OCI-LY7 (cell line): Measurements from ENCODE around the gene MYOM3. TPM values are rescaled to one million over a fixed set of nuclear protein-coding genes. Genes with fewer than 3 reads are reported as not detected.

Experiments used
- BruUV-seq: library from RNA; stranded (reverse); fragments of 400-500 nt; replicated peaks from 2 replicates; lab custom pipeline; 2021; lab: Mats Ljungman, UMichigan
- CTCF ChIA-PET: fragments of 300-600 bp; sonication (Branson Sonifier 250); formaldehyde crosslinking; loops from one replicate; lab custom pipeline; 2022; ENCODE audit warnings: antibody characterized with exemption; ENCODE audit not compliant: unreplicated experiment; lab: Charles Lee
- POLR2A ChIA-PET: fragments of 300-600 bp; sonication (Branson Sonifier 250); formaldehyde crosslinking; loops from one replicate; lab custom pipeline; 2022; ENCODE audit warnings: antibody characterized with exemption; lab: Charles Lee
- DNase-seq: peaks from one replicate; pipeline ENCODE4 v3.0.0-alpha.2; 2015; ENCODE audit warnings: low spot score
- H2AFZ ChIP-seq: fragments of 200-600 bp; sonication (generic), shearing (Covaris generic); 2 replicates; pipeline ENCODE4 v1.6.1; 2014; ENCODE audit warnings: mild to moderate bottlenecking, antibody characterized with exemption, low read length, moderate library complexity
- H3K27ac ChIP-seq: fragments of 200-600 bp; sonication (generic); 2 replicates; pipeline ENCODE4 v1.5.1; 2014; ENCODE audit warnings: mixed run types, low read depth, mild to moderate bottlenecking, moderate library complexity, low read length, inconsistent platforms; ENCODE audit not compliant: poor library complexity, severe bottlenecking
- H3K36me3 ChIP-seq: fragments of 200-600 bp; sonication (generic); 2 replicates; pipeline ENCODE4 v1.6.1; 2014; ENCODE audit warnings: mild to moderate bottlenecking, antibody characterized with exemption, low read length, moderate library complexity, mixed read lengths; ENCODE audit not compliant: insufficient read depth
- H3K4me1 ChIP-seq: fragments of 200-600 bp; sonication (generic); 2 replicates; pipeline ENCODE4 v1.5.1; 2014; ENCODE audit warnings: mild to moderate bottlenecking, low read length; ENCODE audit not compliant: insufficient read depth, poor library complexity, severe bottlenecking
- H3K4me2 ChIP-seq: fragments of 200-600 bp; sonication (generic); 2 replicates; pipeline ENCODE4 v1.6.1; 2014; ENCODE audit warnings: mild to moderate bottlenecking, low read length
- H3K4me3 ChIP-seq: fragments of 200-600 bp; sonication (generic); 2 replicates; pipeline ENCODE4 v1.5.1; 2014; ENCODE audit warnings: mild to moderate bottlenecking, low read depth, low read length; ENCODE audit not compliant: poor library complexity, severe bottlenecking
- H3K79me2 ChIP-seq: fragments of 200-600 bp; sonication (generic); 2 replicates; pipeline ENCODE4 v1.6.1; 2016; ENCODE audit warnings: low read depth, mild to moderate bottlenecking, low read length, moderate library complexity, mixed read lengths; ENCODE audit not compliant: insufficient read depth
- H3K9me2 ChIP-seq: fragments of 200-600 bp; sonication (generic); 2 replicates; pipeline ENCODE4 v1.6.1; 2016; ENCODE audit warnings: mild to moderate bottlenecking, low read length, mixed read lengths; ENCODE audit not compliant: insufficient read depth
- H3K9me3 ChIP-seq: fragments of 200-600 bp; sonication (generic); 2 replicates; pipeline ENCODE4 v1.6.1; 2014; ENCODE audit warnings: mild to moderate bottlenecking, mixed run types, low read length, mixed read lengths
- H4K20me1 ChIP-seq: fragments of 200-600 bp; sonication (generic); 2 replicates; pipeline ENCODE4 v1.6.1; 2014; ENCODE audit warnings: mild to moderate bottlenecking, antibody characterized with exemption, low read length, moderate library complexity, mixed read lengths; ENCODE audit not compliant: insufficient read depth
- EZH2phosphoT487 ChIP-seq: fragments of 200-600 bp; sonication (generic); IDR thresholded peaks from 2 replicates; pipeline ENCODE4 v1.6.1; 2018; ENCODE audit warnings: low read depth, borderline replicate concordance, mild to moderate bottlenecking, mixed run types, antibody characterized with exemption, low read length, moderate library complexity, mixed read lengths
- intact Hi-C: fragments of 100-400 bp; cut with micrococcal nuclease; formaldehyde crosslinking; loops from one replicate; pipeline ENCODE4 v1.10.0; 2022; ENCODE audit not compliant: unreplicated experiment
- total RNA-seq, 2 experiments: library from RNA; depleted of rRNA in 1 of 2; stranded (reverse); fragments of >200 nt in 1 of 2; shearing (Covaris generic) in 1 of 2; gene quantifications; 2 replicates each; pipeline ENCODE4 v1.2.3, GENCODE V29; 2014 to 2022
- TF ChIP-seq, protein P1 (sequence below): fragments of 200-600 bp; sonication (generic); conservative IDR thresholded peaks from 2 replicates; pipeline ENCODE4 v1.5.1; 2014; ENCODE audit warnings: mild to moderate bottlenecking, antibody characterized with exemption, low read length, moderate library complexity, mixed read lengths

MYOM3 gene
- total RNA-seq, 2 experiments from 2014 or later, result not detected

- BruUV-seq, result no TSS peak
- ChIA-PET POLR2A (no interaction called here), CTCF (no interaction called here)
- TF ChIP-seq EZH2phosphoT487, result no peak
- TF ChIP-seq, protein P1, sequence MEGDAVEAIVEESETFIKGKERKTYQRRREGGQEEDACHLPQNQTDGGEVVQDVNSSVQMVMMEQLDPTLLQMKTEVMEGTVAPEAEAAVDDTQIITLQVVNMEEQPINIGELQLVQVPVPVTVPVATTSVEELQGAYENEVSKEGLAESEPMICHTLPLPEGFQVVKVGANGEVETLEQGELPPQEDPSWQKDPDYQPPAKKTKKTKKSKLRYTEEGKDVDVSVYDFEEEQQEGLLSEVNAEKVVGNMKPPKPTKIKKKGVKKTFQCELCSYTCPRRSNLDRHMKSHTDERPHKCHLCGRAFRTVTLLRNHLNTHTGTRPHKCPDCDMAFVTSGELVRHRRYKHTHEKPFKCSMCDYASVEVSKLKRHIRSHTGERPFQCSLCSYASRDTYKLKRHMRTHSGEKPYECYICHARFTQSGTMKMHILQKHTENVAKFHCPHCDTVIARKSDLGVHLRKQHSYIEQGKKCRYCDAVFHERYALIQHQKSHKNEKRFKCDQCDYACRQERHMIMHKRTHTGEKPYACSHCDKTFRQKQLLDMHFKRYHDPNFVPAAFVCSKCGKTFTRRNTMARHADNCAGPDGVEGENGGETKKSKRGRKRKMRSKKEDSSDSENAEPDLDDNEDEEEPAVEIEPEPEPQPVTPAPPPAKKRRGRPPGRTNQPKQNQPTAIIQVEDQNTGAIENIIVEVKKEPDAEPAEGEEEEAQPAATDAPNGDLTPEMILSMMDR, result no peak
- no peak overlapping the region for H3K4me3 ChIP-seq
- H3K9me2 ChIP-seq, result no peaks in the 10 kb centered on the region
- no peak overlapping the region for H2AFZ ChIP-seq
- H3K9me3 ChIP-seq, result no peaks in the 10 kb centered on the region
- no peaks in the 10 kb centered on the region for H3K36me3 ChIP-seq
- H4K20me1 ChIP-seq, result no peaks in the 10 kb centered on the region
- no peak overlapping the region for H3K27ac ChIP-seq
- H3K79me2 ChIP-seq, result no peaks in the 10 kb centered on the region
- DNase-seq, result no peak
- intact Hi-C loops, result no loop called here
- H3K4me1 ChIP-seq, result no peaks in the 10 kb centered on the region
- H3K4me2 ChIP-seq, result no peak overlapping the region
These were observed 26.9 kb downstream of the MYOM3 start for GRCh38 chr1:24085007-24085406.

DNA sequence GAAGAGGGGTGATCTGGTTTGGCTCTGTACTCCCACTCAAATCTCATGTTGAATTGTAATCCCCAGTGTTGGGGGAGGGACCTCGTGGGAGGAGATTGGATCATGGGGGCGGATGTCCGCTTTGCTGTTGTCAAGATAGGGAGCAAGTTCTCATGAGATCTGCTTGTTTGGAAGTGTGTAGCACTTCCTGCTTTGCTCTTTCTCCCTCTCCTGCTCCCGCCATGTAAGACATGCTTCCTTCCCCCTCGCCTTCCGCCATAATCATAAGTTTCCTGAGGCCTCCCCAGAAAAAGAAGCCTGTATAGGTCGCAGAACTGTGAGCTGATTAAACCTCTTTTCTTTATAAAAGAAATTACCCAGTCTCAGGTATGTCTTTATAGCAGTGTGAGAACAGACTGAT lies 27.9 kb downstream of the MYOM3 start:
- CTCF ChIA-PET, result no interaction called here
- H3K4me2 ChIP-seq, result no peak overlapping the region

GRCh38 chr1:24082372-24082771 lies 29.6 kb downstream of the MYOM3 start:
- Histone ChIP-seq H3K9me3 (no peaks in the 10 kb centered on the region), H3K9me2 (no peaks in the 10 kb centered on the region), H2AFZ (no peak overlapping the region), H3K79me2 (no peaks in the 10 kb centered on the region), H3K4me1 (no peaks in the 10 kb centered on the region), H3K4me3 (no peak overlapping the region), H4K20me1 (no peaks in the 10 kb centered on the region), H3K27ac (no peak overlapping the region), H3K36me3 (no peaks in the 10 kb centered on the region), H3K4me2 (no peak overlapping the region)
- BruUV-seq, result no TSS peak
- ChIA-PET CTCF (interaction anchor here (0.6 kb wide), 1 partner anchor 13 kb away, joined by 3 read pairs; no protein-coding TSS in a partner anchor), POLR2A (interaction anchor here (0.6 kb wide), 1 partner anchor 17 kb away, joined by 3 read pairs; no protein-coding TSS in a partner anchor)
- intact Hi-C loops, result no loop called here
- TF ChIP-seq, protein P1, result no peak
- TF ChIP-seq EZH2phosphoT487, result no peak
- DNase-seq, result no peak

More for the DNA sequence above, 27.9 kb downstream of the MYOM3 start:
- Histone ChIP-seq H3K9me2 (no peaks in the 10 kb centered on the region), H3K27ac (no peak overlapping the region), H3K4me1 (no peaks in the 10 kb centered on the region), H3K9me3 (no peaks in the 10 kb centered on the region), H4K20me1 (no peaks in the 10 kb centered on the region), H3K79me2 (no peaks in the 10 kb centered on the region), H3K4me3 (no peak overlapping the region), H2AFZ (no peak overlapping the region), H3K36me3 (no peaks in the 10 kb centered on the region)
- intact Hi-C loops, result no loop called here
- POLR2A ChIA-PET, result no interaction called here
- no peak for TF ChIP-seq EZH2phosphoT487
- BruUV-seq, result no TSS peak
- DNase-seq, result no peak
